GM13976 (cell line): ENCODE measurements around the gene JARID2.

Experiments used
- DNase-seq: peaks from one replicate; pipeline ENCODE4 v3.0.0; 2012; ENCODE audit warnings: low spot score
- CTCF ChIP-seq: IDR thresholded peaks from 2 replicates; pipeline ENCODE4 v1.5.1; 2012; ENCODE audit warnings: borderline replicate concordance, mild to moderate bottlenecking; ENCODE audit not compliant: insufficient read depth; ENCODE audit errors: extremely low read depth, missing control alignments, control extremely low read depth
- in situ Hi-C: fragments of 300-500 bp; cut with MboI; formaldehyde crosslinking; loops from one replicate; pipeline ENCODE4 v1.12.0; 2022; ENCODE audit warnings: low sequenced_read_pairs, mixed read lengths, inconsistent platforms; ENCODE audit not compliant: unreplicated experiment

Gene JARID2

GRCh38 chr6:15350386-15351083 is 104.7 kb downstream of the JARID2 start:
- DNase-seq = no peak
- in situ Hi-C loops = no loop called here
- no peak for TF ChIP-seq CTCF

GRCh38 chr6:15351631-15352030 is 105.8 kb downstream of the JARID2 start:
- no peak for DNase-seq
- TF ChIP-seq CTCF = no peak
- in situ Hi-C loops = no loop called here

GRCh38 chr6:15352220-15352619 is 106.4 kb downstream of the JARID2 start:
- TF ChIP-seq CTCF = no peak
- in situ Hi-C loops = no loop called here
- no peak for DNase-seq

GRCh38 chr6:15352845-15353244 is 107.0 kb downstream of the JARID2 start:
- no peak for DNase-seq
- no peak for TF ChIP-seq CTCF
- in situ Hi-C loops = no loop called here

GRCh38 chr6:15355683-15356099 is 109.8 kb downstream of the JARID2 start:
- TF ChIP-seq CTCF = no peak
- in situ Hi-C loops = no loop called here
- no peak for DNase-seq

GRCh38 chr6:15356179-15356578 is 110.3 kb downstream of the JARID2 start:
- in situ Hi-C loops = no loop called here
- TF ChIP-seq CTCF = no peak
- no peak for DNase-seq
